Dermis lymphatic vessel endothelial cell (primary cell): ENCODE data around the gene HLA-DPA1. TPM values are rescaled to one million over a fixed set of nuclear protein-coding genes. Genes with fewer than 3 reads are reported as not detected.

Source experiments
- total RNA-seq: library from RNA; depleted of rRNA; stranded (reverse); fragments of >200 nt; gene quantifications from 2 replicates; pipeline ENCODE4 v1.2.1, GENCODE V29; 2014

The HLA-DPA1 gene
- 4.6 and 6.9 TPM in 2 replicates for total RNA-seq

DNA sequence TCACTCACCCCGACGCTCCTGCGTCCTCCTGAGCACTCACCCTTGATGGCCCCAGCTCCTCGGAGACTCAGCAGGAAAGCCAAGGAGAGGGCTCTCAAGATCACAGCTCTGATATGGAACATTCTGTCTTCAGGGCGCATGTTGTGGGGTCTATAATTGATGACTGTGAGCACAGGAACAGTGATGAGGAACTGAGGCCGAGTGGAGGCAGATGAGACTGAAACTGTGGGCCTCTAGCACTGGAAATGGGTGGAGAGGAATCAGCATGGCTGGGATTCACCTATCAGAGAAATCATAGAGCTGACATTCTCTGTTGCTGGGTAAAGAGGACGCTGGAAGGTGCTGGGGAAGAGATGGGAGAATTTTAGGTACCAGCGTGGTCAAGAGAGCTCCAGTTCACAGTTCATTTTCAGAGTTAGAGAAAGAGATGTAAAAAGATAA, at the start of gene HLA-DPA1:
Gene HLA-DPA1, minus strand, starts transcription at position 219 of the 441 bp plus-strand sequence.

DNA sequence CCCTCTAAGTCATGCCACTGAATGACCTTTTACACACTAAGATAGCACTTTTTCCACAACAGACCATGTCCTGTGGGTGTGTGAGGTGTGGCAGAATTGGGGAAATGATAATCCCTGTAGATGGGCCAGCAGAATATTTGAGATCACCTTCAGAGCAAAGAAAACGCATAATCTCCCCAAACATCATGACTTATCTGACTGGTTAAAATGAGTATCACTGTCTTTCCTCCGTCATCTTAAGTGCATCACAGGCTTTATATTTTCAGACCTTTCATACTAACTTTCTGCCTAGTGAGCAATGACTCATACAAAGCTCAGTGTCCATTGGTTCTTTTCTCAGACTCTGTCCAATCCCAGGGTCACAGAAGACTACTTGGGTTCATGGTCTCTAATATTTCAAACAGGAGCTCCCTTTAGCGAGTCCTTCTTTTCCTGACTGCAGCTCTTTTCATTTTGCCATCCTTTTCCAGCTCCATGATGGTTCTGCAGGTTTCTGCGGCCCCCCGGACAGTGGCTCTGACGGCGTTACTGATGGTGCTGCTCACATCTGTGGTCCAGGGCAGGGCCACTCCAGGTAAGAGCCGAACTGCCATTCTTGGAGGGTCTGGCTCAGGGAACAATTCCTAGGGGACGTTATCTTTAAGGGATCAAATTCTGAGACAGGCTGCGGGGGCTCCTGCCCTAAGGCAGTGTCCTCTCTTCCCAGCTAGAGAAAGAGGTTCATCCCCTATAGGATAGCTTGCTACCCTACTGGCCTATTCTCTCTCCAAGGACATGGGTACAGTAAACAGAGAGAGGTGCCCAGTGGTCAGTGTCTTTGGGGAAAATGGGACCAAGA, 2.3 kb upstream of the HLA-DPA1 start, which contains the start of gene HLA-DPB1:
Gene HLA-DPB1, plus strand, starts transcription at position 423 of the 838 bp plus-strand sequence. Its CDS starts 52 bp downstream, at position 475.

Other genes with a start within 250 kb of the HLA-DPA1 start
- gene TAP2, start 234.9 kb downstream of the HLA-DPA1 start, total RNA-seq: 17.6 and 34.9 TPM in 2 replicates
- 66.2 and 77.1 TPM in 2 replicates for gene PSMB8, start 229.6 kb downstream of the HLA-DPA1 start, total RNA-seq
- 25.8 and 33.4 TPM in 2 replicates for gene TAP1, start 219.9 kb downstream of the HLA-DPA1 start, total RNA-seq
- gene PSMB9, start 219.5 kb downstream of the HLA-DPA1 start, total RNA-seq: 22.7 and 27.8 TPM in 2 replicates
- 0.22 and 0.34 TPM in 2 replicates for gene HLA-DMB, start 132.6 kb downstream of the HLA-DPA1 start, total RNA-seq
- 0.43 and 1.0 TPM in 2 replicates for gene HLA-DMA, start 120.6 kb downstream of the HLA-DPA1 start, total RNA-seq
- gene BRD2, start 105.1 kb downstream of the HLA-DPA1 start, total RNA-seq: 48.1 and 59.9 TPM in 2 replicates
- not detected in 2 replicates for gene HLA-DOA, start 64.1 kb downstream of the HLA-DPA1 start, total RNA-seq
- 10.0 and 16.6 TPM in 2 replicates for gene HLA-DPB1, start 2.3 kb upstream of the HLA-DPA1 start, total RNA-seq
- 0.26 and 0.33 TPM in 2 replicates for gene COL11A2, start 118.8 kb upstream of the HLA-DPA1 start, total RNA-seq
- 19.8 and 24.4 TPM in 2 replicates for gene RXRB, start 127.0 kb upstream of the HLA-DPA1 start, total RNA-seq
- 86.5 and 115 TPM in 2 replicates for gene SLC39A7, start 127.2 kb upstream of the HLA-DPA1 start, total RNA-seq
- 8.2 and 9.4 TPM in 2 replicates for gene HSD17B8, start 131.0 kb upstream of the HLA-DPA1 start, total RNA-seq
- gene RING1, start 134.9 kb upstream of the HLA-DPA1 start, total RNA-seq: 24.7 and 25.6 TPM in 2 replicates
- gene VPS52, start 198.2 kb upstream of the HLA-DPA1 start, total RNA-seq: 29.3 and 30.0 TPM in 2 replicates
- 4,072 and 4,082 TPM in 2 replicates for gene RPS18, start 198.4 kb upstream of the HLA-DPA1 start, total RNA-seq
- gene B3GALT4, start 203.5 kb upstream of the HLA-DPA1 start, total RNA-seq: 4.3 and 10.0 TPM in 2 replicates
- 61.7 and 63.3 TPM in 2 replicates for gene WDR46, start 215.6 kb upstream of the HLA-DPA1 start, total RNA-seq
- gene PFDN6, start 216.0 kb upstream of the HLA-DPA1 start, total RNA-seq: 26.5 and 30.2 TPM in 2 replicates
- 55.5 and 57.6 TPM in 2 replicates for gene RGL2, start 225.3 kb upstream of the HLA-DPA1 start, total RNA-seq
- gene TAPBP, start 240.4 kb upstream of the HLA-DPA1 start, total RNA-seq: 44.0 and 48.9 TPM in 2 replicates
- gene ZBTB22, start 244.1 kb upstream of the HLA-DPA1 start, total RNA-seq: 14.4 and 20.3 TPM in 2 replicates
- 37.4 and 54.5 TPM in 2 replicates for gene DAXX, start 249.3 kb upstream of the HLA-DPA1 start, total RNA-seq